HL-60 (cell line): Measurements from ENCODE around the gene STK17A.

Experiments used
- DNase-seq, 2 experiments: peaks; one replicate each; pipeline ENCODE4 v3.0.0-alpha.2; 2010 to 2020; ENCODE audit warnings: low read depth in 1 of 2, low spot score in 1 of 2
- H3K27ac ChIP-seq: fragments of 250-450 bp; sonication (Bioruptor Pico); replicated peaks from 2 replicates; pipeline ENCODE4 v1.5.1; 2020; ENCODE audit warnings: mild to moderate bottlenecking, moderate library complexity
- H3K27me3 ChIP-seq: fragments of 250-450 bp; sonication (Bioruptor Pico); 2 replicates; pipeline ENCODE4 v1.5.1; 2021; ENCODE audit warnings: mild to moderate bottlenecking, moderate library complexity; ENCODE audit not compliant: insufficient read depth, poor library complexity, severe bottlenecking
- H3K4me3 ChIP-seq: replicated peaks from 2 replicates; pipeline ENCODE4 v1.5.1; 2011; ENCODE audit warnings: mild to moderate bottlenecking, control low read depth, low read length; ENCODE audit not compliant: insufficient read depth
- GABPA ChIP-seq: IDR thresholded peaks from 2 replicates; pipeline ENCODE4 v1.6.1; 2012; ENCODE audit warnings: low read depth
- POLR2AphosphoS5 ChIP-seq: IDR thresholded peaks from 2 replicates; pipeline ENCODE4 v1.6.1; 2012; ENCODE audit warnings: low read depth
- SPI1 ChIP-seq: IDR thresholded peaks from 2 replicates; pipeline ENCODE4 v1.6.1; 2012; ENCODE audit warnings: low read depth, mild to moderate bottlenecking, borderline replicate concordance
- TF ChIP-seq, protein P1 (sequence below): IDR thresholded peaks from one replicate; pipeline ENCODE4 v1.5.1; 2011; ENCODE audit warnings: low read length, control low read depth, inconsistent platforms; ENCODE audit not compliant: insufficient read depth
- TF ChIP-seq, protein P2 (sequence below): IDR thresholded peaks from 2 replicates; pipeline ENCODE4 v1.6.1; 2012; ENCODE audit warnings: low read depth; ENCODE audit not compliant: insufficient replicate concordance

STK17A gene

DNA sequence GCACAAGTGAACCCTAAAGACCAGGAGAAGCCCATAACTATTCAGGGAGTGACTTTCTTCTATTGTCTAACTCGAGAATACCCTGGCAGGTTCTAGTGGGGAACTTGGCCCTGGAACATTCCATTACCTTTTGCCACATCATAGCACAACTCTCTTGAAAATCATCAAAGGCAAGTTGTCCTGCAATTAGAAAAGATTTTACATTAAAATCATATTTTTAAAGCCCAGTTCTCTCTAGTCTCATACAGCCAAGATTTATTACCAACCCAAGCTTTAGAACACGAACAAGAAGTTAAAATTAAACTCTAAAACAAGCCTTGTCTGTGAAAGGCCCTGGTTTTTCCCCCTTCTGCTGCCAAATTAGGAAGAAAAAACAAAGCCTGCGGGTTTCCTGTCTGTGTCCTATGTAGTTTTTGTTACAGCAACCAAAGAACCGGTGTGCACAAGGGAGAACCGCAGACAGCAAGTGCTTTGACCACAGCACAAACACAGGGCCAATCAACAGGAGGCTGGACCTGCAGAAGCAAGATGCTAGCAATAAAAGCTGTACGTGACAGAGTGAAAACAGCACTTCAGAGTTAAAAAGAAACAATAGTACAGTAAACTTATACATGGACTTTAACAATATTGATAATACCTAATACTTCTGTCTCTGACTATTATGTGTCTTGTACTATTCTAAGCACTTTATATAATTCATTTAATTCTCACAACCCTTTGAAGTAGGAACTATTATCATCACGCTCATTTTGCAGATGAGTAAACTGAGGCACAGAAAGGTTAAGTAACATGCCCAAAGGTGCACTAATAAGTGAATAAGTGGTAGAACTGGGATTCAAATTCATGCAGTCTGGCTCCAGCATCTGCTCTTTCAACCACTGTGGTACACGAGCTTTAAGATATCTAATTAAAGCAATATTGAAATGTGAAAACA lies 65.8 kb downstream of the STK17A start:
- peak; percentile 31 to 91 for DNase-seq
- no peaks in the 10 kb centered on the region for H3K27me3 ChIP-seq
- H3K4me3 ChIP-seq = no peak overlapping the region
- TF ChIP-seq SPI1 = no peak
- no peak for TF ChIP-seq GABPA
- TF ChIP-seq POLR2AphosphoS5 = peak; percentile 61; the same call in 1 of the 2 replicates
- TF ChIP-seq, protein P1, sequence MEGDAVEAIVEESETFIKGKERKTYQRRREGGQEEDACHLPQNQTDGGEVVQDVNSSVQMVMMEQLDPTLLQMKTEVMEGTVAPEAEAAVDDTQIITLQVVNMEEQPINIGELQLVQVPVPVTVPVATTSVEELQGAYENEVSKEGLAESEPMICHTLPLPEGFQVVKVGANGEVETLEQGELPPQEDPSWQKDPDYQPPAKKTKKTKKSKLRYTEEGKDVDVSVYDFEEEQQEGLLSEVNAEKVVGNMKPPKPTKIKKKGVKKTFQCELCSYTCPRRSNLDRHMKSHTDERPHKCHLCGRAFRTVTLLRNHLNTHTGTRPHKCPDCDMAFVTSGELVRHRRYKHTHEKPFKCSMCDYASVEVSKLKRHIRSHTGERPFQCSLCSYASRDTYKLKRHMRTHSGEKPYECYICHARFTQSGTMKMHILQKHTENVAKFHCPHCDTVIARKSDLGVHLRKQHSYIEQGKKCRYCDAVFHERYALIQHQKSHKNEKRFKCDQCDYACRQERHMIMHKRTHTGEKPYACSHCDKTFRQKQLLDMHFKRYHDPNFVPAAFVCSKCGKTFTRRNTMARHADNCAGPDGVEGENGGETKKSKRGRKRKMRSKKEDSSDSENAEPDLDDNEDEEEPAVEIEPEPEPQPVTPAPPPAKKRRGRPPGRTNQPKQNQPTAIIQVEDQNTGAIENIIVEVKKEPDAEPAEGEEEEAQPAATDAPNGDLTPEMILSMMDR = no peak
- TF ChIP-seq, protein P2, sequence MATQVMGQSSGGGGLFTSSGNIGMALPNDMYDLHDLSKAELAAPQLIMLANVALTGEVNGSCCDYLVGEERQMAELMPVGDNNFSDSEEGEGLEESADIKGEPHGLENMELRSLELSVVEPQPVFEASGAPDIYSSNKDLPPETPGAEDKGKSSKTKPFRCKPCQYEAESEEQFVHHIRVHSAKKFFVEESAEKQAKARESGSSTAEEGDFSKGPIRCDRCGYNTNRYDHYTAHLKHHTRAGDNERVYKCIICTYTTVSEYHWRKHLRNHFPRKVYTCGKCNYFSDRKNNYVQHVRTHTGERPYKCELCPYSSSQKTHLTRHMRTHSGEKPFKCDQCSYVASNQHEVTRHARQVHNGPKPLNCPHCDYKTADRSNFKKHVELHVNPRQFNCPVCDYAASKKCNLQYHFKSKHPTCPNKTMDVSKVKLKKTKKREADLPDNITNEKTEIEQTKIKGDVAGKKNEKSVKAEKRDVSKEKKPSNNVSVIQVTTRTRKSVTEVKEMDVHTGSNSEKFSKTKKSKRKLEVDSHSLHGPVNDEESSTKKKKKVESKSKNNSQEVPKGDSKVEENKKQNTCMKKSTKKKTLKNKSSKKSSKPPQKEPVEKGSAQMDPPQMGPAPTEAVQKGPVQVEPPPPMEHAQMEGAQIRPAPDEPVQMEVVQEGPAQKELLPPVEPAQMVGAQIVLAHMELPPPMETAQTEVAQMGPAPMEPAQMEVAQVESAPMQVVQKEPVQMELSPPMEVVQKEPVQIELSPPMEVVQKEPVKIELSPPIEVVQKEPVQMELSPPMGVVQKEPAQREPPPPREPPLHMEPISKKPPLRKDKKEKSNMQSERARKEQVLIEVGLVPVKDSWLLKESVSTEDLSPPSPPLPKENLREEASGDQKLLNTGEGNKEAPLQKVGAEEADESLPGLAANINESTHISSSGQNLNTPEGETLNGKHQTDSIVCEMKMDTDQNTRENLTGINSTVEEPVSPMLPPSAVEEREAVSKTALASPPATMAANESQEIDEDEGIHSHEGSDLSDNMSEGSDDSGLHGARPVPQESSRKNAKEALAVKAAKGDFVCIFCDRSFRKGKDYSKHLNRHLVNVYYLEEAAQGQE = no peak
- H3K27ac ChIP-seq = peak overlapping the region; percentile 77

GRCh38 chr7:43649755-43650274 lies 66.9 kb downstream of the STK17A start:
- H3K27me3 ChIP-seq = no peaks in the 10 kb centered on the region
- H3K27ac ChIP-seq = peak overlapping the region; percentile 77
- TF ChIP-seq, protein P1 = no peak
- TF ChIP-seq, protein P2 = no peak
- TF ChIP-seq SPI1 = peak; percentile 92
- peak; percentile 70 for TF ChIP-seq POLR2AphosphoS5
- DNase-seq = peak; percentile 30 to 89
- no peak overlapping the region for H3K4me3 ChIP-seq

GRCh38 chr7:43650457-43651052 lies 67.6 kb downstream of the STK17A start:
- no peak for DNase-seq
- no peak overlapping the region for H3K4me3 ChIP-seq

More at GRCh38 chr7:43650457-43651052, 67.6 kb downstream of the STK17A start:
- peak overlapping the region; percentile 77 for H3K27ac ChIP-seq
- TF ChIP-seq GABPA (no peak), SPI1 (no peak), POLR2AphosphoS5 (no peak)
- TF ChIP-seq, protein P1 = no peak
- TF ChIP-seq, protein P2 = no peak
- H3K27me3 ChIP-seq = no peaks in the 10 kb centered on the region
